GM18868 (cell line): ENCODE measurements around the gene NUDT19.

Experiments
- ATAC-seq: cut with Tn5 transposase; IDR thresholded peaks from one replicate; pipeline ENCODE4 v1.9.1; 2021; ENCODE audit warnings: mild to moderate bottlenecking, moderate library complexity; ENCODE audit not compliant: unreplicated experiment

NUDT19 gene

DNA sequence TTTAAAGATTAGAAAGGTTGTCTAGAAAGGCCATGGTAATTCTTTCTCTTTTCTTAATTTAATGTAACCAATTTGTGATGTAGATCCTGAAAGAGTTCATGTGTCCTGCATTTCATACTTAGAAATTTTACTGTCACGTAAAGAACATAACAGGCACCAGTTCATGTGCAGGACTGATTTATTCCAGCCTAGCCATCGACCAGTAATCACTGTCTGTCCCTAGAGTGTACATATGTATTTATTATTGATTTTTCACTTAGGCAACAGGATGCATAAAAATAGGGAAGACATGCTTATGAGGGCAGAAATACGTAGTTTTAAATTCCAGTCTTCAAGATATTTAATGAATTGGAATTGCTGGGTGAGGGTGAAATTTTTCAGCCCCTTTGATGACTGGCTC, 65.6 kb downstream of the NUDT19 start:
- ATAC-seq = no peak
